HG03108 (cell line): ENCODE data around the gene FAM47E.

Experiments
- ATAC-seq: cut with Tn5 transposase; IDR thresholded peaks from one replicate; pipeline ENCODE4 v1.9.1; 2021; ENCODE audit warnings: moderate library complexity; ENCODE audit not compliant: unreplicated experiment

FAM47E gene, protein sequence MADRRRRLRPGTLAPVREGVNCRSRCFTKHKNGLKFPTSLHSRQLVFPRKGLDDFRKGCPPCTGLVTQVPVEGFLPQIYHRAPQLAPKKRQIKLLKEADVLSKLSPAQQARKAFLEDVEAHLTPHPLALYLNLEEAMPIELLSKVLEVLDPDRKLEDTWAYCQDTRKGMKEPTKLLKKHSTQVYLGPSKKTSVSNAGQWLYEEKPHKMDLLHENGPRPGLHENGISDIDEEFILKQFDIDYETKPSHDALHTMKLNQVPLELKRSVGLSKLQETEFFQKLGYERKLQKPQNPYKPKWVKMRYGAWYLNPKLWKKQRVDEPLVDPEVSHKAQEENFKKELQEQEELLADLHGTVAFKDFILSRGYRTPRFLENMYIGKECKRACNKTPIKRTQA

DNA sequence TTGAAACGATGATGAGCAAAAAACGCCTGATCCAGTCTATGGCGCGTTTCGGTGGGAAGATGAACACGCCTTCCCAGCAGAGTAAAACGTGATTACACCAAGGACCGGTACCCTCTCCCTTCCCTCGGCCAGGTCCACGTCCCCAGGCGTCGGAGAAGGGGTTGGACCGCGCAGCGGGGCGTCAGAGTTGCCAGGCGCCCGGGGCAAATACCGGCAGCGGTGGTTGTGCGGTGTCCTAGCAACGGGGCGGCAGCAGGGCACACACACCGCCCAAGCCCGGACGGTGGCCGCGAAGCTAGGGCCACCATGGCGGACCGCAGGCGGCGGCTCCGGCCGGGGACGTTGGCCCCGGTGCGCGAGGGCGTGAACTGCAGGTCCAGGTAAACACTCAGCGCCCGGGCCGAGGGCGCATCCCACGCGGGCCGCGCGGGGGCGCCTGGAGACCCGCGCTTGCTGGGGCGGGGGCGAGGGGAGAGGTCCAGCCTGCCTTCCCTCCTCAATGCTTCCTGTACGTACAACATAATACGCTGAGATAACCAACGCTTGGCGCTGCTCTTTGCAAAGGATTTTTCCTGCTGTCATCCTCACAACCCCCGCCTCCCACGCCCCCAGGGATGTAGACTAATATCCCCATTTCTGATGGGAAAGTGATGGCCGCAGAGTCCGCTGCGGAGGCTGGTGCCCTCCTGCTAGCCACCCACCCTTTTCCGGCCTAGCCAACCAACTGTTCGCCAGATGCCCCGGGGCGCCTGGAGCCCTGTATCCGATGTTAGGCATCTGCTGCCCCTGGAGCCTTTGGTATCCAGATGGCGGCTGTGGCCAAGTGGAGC lies at the start of gene FAM47E:
Gene FAM47E (plus strand): TSS at position 281 of the 830 bp plus-strand sequence. CDS start 26 bp downstream, at position 307.
- no peak for ATAC-seq

GRCh38 chr4:76203541-76203940 lies 48.0 kb upstream of the FAM47E start:
- no peak for ATAC-seq

- no peak for ATAC-seq
Observed at GRCh38 chr4:76204936-76205335, 46.6 kb upstream of the FAM47E start.

- ATAC-seq: no peak
Observed at GRCh38 chr4:76205476-76205875, 46.0 kb upstream of the FAM47E start.

GRCh38 chr4:76206222-76206942 lies 45.1 kb upstream of the FAM47E start:
- no peak for ATAC-seq

DNA sequence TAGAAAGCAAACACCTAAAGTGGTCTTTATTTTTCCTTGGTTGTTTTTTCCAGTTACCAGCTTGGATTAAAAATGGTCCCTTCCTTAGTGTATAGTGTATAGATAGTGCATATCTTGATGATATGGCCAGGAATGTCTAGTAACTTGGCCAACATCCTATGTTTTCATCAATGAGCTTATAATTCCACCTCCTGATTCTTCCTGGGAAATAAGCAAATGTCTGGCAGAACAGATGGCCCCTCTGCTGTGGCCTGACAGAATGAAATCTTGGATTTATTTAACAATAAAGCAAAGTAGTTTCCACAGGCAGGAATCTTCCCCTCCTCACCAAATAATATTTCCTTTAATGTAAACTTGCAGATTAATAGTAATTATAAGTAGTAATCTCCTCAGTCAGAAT lies 44.0 kb upstream of the FAM47E start:
- no peak for ATAC-seq

GRCh38 chr4:76208005-76208765 lies 43.3 kb upstream of the FAM47E start:
- no peak for ATAC-seq

DNA sequence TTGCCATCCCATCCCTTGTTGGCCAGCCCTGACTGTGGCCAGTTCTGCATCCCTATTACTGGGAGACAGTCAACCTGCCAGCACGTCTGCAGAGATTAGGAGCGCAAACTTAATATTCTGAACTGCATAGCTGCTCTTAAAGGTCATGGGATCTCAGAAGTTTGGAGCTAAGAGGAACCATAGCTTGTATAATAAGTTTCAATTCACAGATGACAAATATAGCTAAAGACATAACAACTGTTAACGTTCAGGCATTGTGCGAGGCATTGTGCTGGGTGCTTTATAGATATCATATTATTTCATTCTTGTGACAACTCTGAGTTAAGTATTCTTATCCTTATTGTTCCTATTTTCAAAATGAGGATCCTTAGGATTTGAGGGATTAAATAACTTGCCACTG lies 41.6 kb upstream of the FAM47E start:
- ATAC-seq: no peak

DNA sequence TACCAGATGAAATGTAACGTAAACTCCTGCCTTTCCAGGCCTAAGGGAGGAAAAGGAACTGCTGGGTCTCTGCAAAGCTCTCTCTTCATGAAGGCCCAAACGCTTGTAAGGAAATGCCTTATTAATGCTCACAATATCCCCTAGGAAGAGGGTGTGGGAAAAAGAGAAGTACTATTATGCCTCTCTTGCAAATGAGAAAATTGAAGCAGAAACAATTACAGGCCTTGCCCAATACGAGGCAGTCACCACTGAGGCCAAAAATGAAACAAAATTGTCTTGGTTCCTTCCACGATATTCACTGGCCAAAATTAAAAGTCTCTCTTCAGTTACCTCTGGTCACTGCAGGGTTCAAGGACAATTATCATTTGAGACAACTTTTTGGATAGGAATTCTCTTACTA lies 41.1 kb upstream of the FAM47E start:
- ATAC-seq: no peak

- no peak for ATAC-seq
Observed at GRCh38 chr4:76211769-76212708, 39.5 kb upstream of the FAM47E start.

GRCh38 chr4:76212851-76213414 lies 38.6 kb upstream of the FAM47E start:
- ATAC-seq: no peak

DNA sequence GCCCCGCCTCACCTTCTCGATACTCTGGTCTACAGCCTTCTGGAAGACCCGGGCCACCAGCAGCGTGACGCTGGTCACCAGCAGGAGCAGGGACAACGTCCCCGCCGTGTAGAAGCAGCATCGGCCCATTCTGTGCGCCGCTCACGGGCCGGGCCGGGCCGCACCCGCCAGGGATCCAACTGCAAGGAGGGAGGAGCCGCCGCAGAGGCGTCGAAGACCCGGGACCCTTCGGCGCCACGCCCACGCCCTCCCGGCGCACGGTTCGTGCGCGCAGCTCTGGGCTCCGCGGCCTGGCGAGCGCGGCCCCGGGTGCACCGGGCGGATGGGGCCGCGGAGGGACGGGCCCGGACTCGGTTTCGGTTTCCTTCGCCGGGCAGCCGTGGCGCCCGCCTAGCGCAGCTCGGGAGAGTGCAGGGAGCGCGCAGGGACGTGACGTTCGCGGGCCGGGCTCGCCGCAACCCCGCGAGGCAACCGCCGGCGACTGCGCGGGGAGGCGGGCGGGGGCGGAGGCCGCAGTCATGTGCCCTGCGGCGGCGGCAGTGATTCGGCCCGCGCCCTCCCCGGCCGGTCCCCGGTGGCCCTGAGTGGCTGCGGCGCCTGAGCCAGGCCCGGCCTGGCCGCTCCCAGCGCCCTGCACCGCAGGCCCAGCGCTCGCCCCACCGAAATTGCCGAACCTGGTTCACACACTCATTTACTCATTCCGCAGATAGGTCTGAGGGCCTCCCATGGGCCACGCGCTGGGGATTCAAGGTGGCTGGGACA lies 37.9 kb upstream of the FAM47E start, which contains the start of gene SCARB2:
Gene SCARB2 (minus strand): TSS at position 410 of the 762 bp plus-strand sequence. CDS start 281 bp downstream, at position 129.
- ATAC-seq: peak; percentile 80

- ATAC-seq: no peak
Observed at GRCh38 chr4:76214177-76214675, 37.3 kb upstream of the FAM47E start.

DNA sequence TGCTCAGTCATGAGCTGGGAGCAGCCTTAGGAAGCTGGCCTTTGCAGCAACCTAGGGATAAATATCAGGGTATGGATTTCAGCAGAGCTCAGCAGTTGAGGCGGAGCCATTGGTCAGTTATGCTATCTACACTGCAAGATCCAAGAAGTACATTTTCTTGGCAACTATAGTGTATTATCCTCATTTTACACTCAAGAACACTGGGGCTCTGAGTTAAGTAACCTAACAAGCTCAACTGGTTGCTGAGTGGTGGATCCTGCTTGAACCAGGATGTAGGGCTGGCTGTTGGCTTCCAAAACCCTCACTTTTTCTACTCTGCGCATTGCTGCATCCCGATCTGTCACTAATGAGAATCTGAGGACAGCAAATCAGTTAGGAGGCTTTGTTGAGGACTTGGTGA lies 36.4 kb upstream of the FAM47E start:
- no peak for ATAC-seq

DNA sequence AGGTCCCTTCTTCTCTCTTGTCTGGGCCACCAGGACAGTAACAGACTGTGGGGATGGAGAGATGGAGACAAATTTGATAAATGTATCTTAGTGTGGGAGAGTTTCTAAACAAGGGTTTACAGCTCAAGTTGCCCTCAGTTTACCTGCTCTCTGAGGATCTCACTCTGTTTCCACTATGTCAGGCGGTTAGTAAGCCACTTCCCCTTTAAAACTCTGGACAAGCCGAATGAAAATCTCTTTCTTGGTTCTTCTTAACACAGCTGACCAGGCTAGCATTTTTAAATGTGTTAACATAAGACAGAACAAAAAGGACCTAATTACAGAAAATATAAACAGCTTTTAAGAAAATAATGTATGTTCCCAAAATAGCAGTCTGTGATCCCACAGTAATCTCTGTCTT lies 35.0 kb upstream of the FAM47E start:
- no peak for ATAC-seq

GRCh38 chr4:76216975-76217814 lies 34.3 kb upstream of the FAM47E start:
- no peak for ATAC-seq

GRCh38 chr4:76219299-76220055 lies 32.0 kb upstream of the FAM47E start:
- ATAC-seq: no peak
